Measurements from ENCODE around the gene EPHA2.
"Not testable (repeated sequence)": the region's sequence is repeated elsewhere in the genome, so short reads cannot be mapped to it uniquely, and the experiment has no call there.

Gene EPHA2

DNA sequence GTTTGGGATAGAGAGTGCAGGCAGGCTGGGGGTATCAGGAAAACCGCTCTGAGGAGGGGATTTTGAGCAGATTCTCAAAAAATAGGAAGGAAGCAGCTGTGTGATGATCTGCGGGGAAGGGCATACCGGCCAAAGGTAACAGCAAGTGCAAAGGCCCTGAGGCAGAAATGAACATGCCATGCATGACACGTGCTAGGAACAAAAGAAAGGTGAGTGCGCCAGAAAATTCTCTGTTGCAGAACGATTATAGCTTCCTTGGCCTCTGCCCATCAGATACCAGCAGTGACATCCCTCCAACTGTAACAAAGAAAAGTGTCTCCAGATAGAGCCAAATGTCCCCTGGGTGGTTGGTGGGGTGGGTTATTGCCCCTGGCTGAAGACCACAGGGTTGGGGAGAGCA lies 45.4 kb downstream of the EPHA2 start:
- TF ChIP-seq, protein P1, sequence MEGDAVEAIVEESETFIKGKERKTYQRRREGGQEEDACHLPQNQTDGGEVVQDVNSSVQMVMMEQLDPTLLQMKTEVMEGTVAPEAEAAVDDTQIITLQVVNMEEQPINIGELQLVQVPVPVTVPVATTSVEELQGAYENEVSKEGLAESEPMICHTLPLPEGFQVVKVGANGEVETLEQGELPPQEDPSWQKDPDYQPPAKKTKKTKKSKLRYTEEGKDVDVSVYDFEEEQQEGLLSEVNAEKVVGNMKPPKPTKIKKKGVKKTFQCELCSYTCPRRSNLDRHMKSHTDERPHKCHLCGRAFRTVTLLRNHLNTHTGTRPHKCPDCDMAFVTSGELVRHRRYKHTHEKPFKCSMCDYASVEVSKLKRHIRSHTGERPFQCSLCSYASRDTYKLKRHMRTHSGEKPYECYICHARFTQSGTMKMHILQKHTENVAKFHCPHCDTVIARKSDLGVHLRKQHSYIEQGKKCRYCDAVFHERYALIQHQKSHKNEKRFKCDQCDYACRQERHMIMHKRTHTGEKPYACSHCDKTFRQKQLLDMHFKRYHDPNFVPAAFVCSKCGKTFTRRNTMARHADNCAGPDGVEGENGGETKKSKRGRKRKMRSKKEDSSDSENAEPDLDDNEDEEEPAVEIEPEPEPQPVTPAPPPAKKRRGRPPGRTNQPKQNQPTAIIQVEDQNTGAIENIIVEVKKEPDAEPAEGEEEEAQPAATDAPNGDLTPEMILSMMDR (conservative IDR thresholded peaks at IDR 0.05; ENCODE audit: low read depth, low read length), result no peak
- no peak overlapping the region for H3K4me3 ChIP-seq (ENCODE audit: low read length)
- DNase-seq (ENCODE audit: low read depth), result no peak

DNA sequence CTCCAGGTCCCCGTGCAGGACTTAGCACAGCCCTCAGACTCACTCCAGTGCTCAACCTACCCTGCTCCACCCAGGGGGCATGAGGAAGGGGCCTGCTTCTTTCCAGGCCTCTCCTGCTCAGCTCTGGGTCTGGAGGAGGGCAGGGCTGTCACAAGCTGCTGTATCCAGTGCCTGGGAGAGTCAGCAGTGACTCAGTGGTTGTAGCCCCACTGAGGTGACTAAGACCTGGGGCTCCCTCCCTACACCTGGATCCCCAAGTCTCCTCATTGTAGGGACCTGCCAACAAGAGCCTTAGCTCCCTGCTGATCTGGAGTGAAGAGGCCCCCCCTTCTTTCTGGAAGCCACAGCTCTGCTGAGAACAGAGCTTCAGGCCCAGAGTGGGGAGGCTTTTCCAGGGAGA lies 46.3 kb downstream of the EPHA2 start:
- TF ChIP-seq, protein P1 (conservative IDR thresholded peaks at IDR 0.05; ENCODE audit: low read depth, low read length), result no peak
- no peak for DNase-seq (ENCODE audit: low read depth)

DNA sequence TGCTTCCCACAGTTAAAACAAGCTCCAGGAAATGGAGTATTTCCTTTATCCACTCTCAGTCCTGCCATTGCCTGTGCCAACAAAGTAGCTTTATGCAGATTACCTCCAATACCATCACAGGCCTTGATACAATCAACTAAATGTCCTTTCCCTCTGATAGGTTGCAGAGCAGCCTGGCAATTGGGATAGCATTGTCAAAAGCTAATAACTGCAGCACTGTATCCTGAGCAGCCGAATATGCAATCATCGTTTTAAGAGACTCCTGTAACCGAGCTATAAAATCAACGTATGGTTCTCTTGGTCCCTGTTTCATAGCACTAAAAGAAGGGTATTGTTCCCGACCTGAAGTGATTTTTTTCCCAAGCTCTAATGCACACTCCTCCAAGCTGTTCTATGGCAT lies 48.8 kb downstream of the EPHA2 start:
- H3K4me3 ChIP-seq (ENCODE audit: low read length); DNase-seq (ENCODE audit: low read depth): not testable (repeated sequence)

More for the DNA sequence above, 46.3 kb downstream of the EPHA2 start:
- H3K4me3 ChIP-seq (ENCODE audit: low read length), result no peak overlapping the region

DNA sequence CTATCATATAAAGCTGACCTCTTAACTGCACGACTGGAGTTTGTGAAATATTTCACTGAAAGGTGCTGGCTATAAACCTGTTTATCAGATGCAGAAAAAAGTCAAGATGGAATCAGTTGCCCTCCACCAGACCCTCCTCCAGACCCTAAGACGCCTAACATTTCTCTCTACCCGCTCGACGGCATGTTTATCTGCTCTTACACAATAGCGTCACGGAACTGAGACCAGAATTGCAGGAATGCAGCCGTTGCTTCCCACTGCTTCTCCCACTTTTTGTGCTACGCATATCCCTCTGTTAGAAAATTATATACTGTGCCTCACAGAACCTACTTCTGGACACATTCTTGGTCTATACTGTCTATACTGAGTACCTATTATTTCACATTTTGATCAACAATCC lies 54.2 kb downstream of the EPHA2 start:
- DNase-seq (ENCODE audit: low read depth), result no peak
- TF ChIP-seq, protein P1 (conservative IDR thresholded peaks at IDR 0.05; ENCODE audit: low read depth, low read length), result no peak

DNA sequence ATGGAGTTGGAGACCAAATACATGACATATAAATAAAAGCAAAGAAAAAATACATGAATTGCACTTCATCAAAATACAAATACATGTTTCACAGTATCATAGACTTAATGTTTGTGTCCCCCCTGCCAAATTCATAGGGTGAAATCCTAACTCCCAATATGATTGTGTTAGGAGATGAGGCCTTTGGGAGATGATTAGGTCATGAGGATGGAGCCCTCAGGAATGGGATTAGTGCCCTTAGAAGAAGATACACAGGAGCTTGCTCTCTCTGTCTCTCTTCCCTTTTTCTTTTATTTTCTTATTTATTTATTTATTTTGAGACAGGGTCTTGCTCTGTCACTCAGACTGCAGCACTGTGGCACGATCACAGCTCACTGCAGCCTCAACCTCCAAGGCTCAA lies 56.5 kb downstream of the EPHA2 start:
- H3K4me3 ChIP-seq (ENCODE audit: low read length), result no peak overlapping the region
- no peak for DNase-seq (ENCODE audit: low read depth)
- TF ChIP-seq, protein P1 (conservative IDR thresholded peaks at IDR 0.05; ENCODE audit: low read depth, low read length), result no peak

More for the DNA sequence above, 54.2 kb downstream of the EPHA2 start:
- no peak overlapping the region for H3K4me3 ChIP-seq (ENCODE audit: low read length)

DNA sequence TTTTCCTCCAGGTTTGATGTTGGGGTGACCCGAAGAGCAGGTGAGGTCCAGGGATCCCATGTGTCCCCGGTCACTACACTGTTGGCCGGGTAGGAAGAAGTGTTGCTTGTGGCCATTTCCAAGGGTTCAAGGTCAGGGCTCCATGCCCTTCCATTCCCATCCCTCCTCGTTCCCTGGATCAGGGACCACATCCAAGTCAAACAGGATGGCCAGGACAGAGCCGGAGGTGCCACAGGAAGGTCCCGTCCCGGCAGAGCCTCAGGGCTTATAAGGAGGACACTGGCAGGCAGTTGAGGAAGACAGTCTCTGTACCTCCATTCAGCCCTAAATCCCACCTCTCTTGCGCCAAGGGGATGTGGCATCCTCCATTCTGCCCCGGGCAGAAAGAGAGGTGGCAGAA lies 60.4 kb downstream of the EPHA2 start:
- DNase-seq (ENCODE audit: low read depth), result no peak
- TF ChIP-seq, protein P1 (conservative IDR thresholded peaks at IDR 0.05; ENCODE audit: low read depth, low read length), result no peak

DNA sequence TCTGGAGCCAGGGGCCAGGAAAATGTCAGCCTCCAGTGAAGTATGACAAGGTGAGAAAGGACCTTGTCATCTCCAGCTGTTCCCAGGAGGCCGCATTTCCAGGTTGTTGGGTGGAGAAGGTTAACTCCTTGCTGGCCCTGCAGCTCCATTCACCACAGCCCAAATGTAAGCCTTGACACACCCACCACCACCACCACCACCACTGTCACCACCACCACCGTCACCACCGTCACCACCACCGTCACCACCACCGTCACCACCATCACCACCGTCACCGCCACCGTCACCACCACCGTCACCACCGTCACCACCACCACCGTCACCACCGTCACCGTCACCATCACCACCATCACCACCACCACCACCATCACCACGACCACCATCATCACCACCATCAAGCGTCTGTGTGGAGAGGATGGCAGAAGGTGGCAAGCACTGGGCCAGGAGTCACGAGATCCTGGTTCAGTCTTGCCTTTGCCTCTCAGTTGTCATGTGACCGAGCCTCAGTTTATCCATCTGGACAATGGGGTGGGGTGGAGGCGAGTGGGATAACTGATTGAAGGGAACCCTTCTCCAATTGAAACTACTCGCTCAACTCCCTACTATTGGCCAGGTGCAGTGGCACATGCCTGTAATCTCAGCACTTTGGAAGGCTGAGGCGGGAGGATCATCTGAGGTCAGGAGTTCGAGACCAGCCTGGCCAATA lies 61.3 kb downstream of the EPHA2 start:
- TF ChIP-seq, protein P1 (conservative IDR thresholded peaks at IDR 0.05; ENCODE audit: low read depth, low read length), result no peak
- no peak overlapping the region for H3K4me3 ChIP-seq (ENCODE audit: low read length)
- DNase-seq (ENCODE audit: low read depth), result no peak

More for the DNA sequence above, 60.4 kb downstream of the EPHA2 start:
- no peak overlapping the region for H3K4me3 ChIP-seq (ENCODE audit: low read length)
